ENCODE data around the gene SSTR3.

DNA sequence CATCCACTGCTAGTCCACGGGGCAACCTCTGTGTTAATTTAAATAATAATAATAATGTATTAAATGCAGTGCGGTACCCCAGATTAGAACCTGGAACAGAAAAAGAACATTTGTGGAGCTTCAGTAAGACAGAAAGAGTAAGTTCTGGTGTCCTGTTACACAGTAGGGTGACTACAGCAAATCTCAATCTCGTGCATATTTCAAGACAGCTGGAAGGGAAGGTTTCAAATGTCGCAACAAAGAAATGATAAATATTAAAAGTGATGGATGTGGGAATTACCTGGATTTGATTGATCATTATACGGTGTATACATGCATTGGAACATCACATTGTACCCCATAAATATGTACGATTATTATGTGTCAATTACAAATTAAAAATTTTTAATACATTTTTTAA lies 33.5 kb upstream of the SSTR3 start:
- TF ChIP-seq, protein P1, sequence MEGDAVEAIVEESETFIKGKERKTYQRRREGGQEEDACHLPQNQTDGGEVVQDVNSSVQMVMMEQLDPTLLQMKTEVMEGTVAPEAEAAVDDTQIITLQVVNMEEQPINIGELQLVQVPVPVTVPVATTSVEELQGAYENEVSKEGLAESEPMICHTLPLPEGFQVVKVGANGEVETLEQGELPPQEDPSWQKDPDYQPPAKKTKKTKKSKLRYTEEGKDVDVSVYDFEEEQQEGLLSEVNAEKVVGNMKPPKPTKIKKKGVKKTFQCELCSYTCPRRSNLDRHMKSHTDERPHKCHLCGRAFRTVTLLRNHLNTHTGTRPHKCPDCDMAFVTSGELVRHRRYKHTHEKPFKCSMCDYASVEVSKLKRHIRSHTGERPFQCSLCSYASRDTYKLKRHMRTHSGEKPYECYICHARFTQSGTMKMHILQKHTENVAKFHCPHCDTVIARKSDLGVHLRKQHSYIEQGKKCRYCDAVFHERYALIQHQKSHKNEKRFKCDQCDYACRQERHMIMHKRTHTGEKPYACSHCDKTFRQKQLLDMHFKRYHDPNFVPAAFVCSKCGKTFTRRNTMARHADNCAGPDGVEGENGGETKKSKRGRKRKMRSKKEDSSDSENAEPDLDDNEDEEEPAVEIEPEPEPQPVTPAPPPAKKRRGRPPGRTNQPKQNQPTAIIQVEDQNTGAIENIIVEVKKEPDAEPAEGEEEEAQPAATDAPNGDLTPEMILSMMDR (IDR thresholded peaks at IDR 0.05; ENCODE audit: low read depth, low read length, missing input control), result no peak
- no peak for TF ChIP-seq TAF1 (conservative IDR thresholded peaks at IDR 0.05)
- no peak for TF ChIP-seq SP1 (IDR thresholded peaks at IDR 0.05)
- TF ChIP-seq EGR1 (IDR thresholded peaks at IDR 0.05; ENCODE audit: low read depth in 2 of 2), result no peak
- TF ChIP-seq, protein P2, sequence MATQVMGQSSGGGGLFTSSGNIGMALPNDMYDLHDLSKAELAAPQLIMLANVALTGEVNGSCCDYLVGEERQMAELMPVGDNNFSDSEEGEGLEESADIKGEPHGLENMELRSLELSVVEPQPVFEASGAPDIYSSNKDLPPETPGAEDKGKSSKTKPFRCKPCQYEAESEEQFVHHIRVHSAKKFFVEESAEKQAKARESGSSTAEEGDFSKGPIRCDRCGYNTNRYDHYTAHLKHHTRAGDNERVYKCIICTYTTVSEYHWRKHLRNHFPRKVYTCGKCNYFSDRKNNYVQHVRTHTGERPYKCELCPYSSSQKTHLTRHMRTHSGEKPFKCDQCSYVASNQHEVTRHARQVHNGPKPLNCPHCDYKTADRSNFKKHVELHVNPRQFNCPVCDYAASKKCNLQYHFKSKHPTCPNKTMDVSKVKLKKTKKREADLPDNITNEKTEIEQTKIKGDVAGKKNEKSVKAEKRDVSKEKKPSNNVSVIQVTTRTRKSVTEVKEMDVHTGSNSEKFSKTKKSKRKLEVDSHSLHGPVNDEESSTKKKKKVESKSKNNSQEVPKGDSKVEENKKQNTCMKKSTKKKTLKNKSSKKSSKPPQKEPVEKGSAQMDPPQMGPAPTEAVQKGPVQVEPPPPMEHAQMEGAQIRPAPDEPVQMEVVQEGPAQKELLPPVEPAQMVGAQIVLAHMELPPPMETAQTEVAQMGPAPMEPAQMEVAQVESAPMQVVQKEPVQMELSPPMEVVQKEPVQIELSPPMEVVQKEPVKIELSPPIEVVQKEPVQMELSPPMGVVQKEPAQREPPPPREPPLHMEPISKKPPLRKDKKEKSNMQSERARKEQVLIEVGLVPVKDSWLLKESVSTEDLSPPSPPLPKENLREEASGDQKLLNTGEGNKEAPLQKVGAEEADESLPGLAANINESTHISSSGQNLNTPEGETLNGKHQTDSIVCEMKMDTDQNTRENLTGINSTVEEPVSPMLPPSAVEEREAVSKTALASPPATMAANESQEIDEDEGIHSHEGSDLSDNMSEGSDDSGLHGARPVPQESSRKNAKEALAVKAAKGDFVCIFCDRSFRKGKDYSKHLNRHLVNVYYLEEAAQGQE (IDR thresholded peaks at IDR 0.05), result no peak
- TF ChIP-seq, protein P3, sequence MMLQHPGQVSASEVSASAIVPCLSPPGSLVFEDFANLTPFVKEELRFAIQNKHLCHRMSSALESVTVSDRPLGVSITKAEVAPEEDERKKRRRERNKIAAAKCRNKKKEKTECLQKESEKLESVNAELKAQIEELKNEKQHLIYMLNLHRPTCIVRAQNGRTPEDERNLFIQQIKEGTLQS (IDR thresholded peaks at IDR 0.05), result no peak
- TF ChIP-seq FOXA1 (IDR thresholded peaks at IDR 0.05), result no peak
- TF ChIP-seq, protein P4, sequence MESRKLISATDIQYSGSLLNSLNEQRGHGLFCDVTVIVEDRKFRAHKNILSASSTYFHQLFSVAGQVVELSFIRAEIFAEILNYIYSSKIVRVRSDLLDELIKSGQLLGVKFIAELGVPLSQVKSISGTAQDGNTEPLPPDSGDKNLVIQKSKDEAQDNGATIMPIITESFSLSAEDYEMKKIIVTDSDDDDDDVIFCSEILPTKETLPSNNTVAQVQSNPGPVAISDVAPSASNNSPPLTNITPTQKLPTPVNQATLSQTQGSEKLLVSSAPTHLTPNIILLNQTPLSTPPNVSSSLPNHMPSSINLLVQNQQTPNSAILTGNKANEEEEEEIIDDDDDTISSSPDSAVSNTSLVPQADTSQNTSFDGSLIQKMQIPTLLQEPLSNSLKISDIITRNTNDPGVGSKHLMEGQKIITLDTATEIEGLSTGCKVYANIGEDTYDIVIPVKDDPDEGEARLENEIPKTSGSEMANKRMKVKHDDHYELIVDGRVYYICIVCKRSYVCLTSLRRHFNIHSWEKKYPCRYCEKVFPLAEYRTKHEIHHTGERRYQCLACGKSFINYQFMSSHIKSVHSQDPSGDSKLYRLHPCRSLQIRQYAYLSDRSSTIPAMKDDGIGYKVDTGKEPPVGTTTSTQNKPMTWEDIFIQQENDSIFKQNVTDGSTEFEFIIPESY (IDR thresholded peaks at IDR 0.05), result no peak
- TF ChIP-seq GABPA (IDR thresholded peaks at IDR 0.05 in 1 of 2, conservative IDR thresholded peaks at IDR 0.05 in 1 of 2), result no peak
- TF ChIP-seq, protein P5, sequence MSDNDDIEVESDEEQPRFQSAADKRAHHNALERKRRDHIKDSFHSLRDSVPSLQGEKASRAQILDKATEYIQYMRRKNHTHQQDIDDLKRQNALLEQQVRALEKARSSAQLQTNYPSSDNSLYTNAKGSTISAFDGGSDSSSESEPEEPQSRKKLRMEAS (IDR thresholded peaks at IDR 0.05), result no peak
- TF ChIP-seq HNF4A (conservative IDR thresholded peaks at IDR 0.05), result no peak

Measured in liver (tissue), 3 donors.